ENCODE data around the gene PRM1.

The PRM1 gene, protein sequence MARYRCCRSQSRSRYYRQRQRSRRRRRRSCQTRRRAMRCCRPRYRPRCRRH

GRCh38 chr16:11280616-11281522 lies at the start of gene PRM1:
PRM1 (minus strand) TSS chr16:11281330; CDS start chr16:11281238, 92 bp downstream.
- no peak for DNase-seq (ENCODE audit: low spot score)

DNA sequence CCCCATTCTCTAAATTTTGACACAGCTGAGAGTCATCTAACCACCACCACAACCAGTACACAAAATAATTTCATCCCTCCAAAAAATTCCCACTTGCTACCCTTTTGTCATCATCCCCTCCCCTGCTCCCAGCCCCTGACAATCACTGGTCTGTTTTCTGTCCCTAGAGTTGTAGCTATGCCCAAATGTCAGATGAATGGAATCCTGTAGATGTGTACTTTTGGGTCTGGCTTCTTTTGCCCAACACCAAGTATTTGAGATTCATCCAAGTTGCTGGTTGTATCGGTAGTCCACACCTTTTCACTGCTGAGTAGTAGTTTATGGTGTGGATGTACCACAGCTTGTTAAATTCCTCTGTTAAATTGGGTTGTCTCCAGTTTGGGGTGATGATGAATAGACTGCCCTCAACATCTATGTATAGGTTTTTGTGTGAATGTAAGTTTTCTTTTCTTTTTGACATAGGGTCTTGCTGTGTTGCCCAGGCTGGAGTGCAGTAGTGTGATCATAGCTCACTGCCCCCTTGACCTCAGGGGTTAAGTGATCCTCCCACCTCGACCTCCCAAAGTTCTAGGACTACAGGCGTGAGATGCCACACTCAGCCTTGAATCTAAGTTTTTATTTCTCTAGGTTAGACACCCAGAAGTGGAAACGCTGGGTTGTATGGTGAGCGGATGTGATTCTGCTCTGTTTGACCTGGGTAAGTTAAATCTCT lies 49.6 kb upstream of the PRM1 start:
- DNase-seq (ENCODE audit: low spot score): no peak

GRCh38 chr16:11329891-11330290 lies 48.8 kb upstream of the PRM1 start:
- no peak for DNase-seq (ENCODE audit: low spot score)

DNA sequence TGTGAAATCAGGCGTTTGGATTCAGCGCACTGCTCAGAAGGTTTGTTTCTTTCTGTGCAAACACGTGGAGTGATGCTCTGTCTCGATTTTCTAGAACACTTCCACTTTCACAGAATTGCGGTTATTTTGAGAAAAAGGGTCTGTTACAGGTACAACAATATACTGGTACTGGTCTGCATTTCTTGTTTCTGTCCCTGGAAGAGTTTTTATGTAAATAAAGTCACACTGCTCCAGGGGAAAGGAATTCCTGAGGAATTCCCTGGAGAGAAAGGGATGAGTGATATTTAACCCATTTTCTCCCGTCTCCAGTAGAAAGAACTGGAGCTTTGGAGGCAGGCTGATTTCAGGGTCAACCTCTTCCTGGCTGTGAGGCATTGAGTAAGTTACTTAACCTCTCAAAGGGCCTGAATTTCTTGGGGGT lies 48.0 kb upstream of the PRM1 start:
- DNase-seq (ENCODE audit: low spot score): no peak

DNA sequence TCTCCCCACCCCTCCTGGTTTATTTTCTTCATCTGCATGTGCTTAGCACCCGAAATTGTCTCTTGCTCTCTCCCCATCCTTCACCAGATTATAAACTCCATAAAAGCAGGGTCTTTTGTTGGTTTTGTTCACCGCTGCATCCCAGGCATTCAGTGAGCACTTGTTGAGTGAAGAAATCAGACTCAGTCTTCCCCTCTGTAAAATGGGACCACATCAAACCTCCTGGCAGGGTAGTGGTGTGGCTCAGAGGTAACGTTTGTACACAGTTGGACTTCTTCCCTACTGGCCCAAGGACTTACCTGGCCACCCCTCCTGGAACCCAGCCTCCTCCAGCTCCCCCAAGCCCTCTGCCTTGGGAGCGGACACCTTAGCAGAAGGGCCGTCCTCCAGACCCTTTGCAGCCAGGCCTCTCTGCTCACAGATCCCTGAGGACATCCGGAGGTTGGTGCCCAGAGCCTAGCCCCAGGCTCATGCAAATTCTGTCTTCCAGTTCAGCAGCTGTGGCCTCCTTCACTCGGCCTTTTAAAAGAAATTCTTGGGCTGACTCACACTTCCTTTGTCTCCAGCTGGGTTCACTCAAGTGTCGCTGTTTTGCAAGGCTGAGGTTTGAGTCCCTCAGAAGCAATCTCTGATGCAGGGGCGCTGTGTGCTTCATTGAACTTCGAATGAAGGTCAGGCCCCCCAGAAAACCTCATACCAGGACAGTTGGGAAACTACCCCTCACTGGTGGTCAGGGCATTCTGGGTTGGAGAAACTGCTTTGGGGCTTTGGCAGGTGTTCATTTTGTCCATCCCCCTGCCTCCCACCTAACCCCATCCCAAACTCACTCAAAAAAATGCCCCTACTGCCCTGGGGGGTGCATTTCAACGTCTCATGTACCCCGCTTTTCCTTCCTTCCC lies 47.3 kb upstream of the PRM1 start:
- no peak for DNase-seq (ENCODE audit: low spot score)

DNA sequence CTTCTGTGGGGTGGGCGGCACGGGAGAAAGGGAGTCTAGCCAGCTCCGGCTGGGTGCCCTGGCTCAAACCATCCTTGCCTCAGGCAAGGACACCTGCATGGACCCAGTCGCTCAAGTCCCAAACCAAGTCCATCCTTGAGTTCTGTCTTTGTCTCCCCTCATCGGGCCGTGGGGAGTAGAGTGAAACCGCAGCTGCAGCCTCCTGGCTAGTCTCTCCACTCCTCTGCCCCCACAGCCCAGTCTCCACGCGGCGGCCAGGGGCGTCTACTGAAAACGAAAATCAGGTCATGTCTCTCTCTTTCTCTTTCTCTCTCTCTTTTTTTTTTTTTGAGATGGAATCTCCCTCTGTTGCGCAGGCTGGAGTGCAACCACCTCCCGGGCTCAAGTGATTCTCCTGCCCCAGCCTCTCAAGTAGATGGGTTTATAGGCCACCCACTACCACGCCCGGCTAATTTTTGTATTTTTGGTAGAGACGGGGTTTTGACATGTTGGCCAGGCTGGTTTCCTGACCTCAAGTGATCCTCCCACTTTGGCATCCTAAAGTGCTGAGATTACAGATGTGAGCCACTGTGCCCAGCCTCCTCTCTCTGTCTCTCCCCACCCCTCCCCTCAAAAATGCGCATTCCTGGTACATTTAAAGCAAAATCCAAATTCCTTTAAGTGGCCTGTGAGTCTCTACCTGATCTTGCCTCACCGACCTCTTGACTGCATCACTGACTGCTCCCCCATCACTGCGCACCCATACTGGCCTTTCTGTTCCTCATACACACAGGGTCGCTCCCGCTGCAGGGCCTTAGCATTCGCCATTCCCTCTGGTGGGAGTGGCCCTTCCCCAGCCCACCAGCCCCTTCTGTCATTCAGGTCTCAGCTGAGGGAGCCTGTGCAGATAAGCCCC lies 46.4 kb upstream of the PRM1 start:
- DNase-seq (ENCODE audit: low spot score): no peak

DNA sequence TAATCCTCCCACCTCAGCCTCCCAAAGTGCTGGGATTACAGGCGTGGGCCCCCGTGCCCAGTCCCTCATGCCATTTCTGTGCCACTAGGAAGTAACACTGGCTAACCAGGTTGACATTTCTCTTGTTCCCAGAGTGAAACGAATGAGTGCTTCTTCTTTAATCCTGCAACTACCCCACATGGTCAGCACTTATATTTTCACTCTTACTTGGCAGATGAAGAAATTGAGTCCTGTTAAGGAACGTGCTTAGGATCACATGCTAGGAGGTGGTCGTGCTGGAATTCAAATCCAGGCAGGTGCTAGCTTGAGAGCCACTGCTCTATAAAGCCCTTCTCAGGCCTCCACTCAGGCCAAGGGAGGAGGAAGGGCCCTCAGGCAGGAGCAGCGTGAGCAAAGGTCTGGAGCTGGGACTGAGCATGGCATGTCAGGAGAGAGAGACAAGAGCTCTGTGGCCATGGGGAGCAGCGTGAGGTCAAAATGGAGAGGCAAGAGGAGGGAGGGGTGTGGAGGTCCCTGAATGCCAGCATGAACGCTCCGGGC lies 45.7 kb upstream of the PRM1 start:
- DNase-seq (ENCODE audit: low spot score): no peak

- no peak for DNase-seq (ENCODE audit: low spot score)
Observed at GRCh38 chr16:11326084-11326736, 45.1 kb upstream of the PRM1 start.

DNA sequence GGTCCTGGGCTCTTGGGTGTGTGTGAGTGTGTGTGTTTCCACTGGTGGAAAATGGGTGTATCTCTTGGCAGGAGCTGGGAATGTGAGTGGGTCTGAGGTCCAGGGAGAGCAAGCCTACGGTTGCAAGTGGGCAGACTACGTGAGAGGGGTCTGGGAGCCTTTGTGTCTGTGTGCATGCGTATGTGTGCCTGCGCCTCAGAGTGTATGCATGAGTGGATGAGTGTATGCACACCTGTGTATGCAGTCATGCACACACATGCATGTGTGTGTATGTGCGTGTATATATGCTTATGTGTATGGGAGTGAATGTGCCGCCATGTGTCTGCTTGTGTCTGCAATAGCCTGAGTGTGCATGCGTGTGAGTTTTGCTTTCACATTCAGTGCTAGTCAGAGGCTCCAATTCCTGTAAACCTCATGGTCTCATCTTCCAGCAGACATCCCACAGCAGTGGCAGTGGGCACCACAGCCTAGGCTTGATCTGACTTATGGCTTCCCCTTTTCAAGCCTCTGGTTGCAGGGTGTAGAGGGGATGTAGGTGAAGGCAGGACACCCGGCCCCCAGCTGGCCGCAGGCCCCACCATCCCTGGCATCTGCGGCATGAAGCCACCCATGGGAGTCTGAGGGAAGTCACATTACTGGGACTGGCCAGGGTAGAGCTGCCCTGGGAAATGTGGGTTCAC lies 44.4 kb upstream of the PRM1 start:
- DNase-seq (ENCODE audit: low spot score): no peak

- DNase-seq (ENCODE audit: low spot score): no peak
Observed at GRCh38 chr16:11323551-11324336, 42.6 kb upstream of the PRM1 start.

DNA sequence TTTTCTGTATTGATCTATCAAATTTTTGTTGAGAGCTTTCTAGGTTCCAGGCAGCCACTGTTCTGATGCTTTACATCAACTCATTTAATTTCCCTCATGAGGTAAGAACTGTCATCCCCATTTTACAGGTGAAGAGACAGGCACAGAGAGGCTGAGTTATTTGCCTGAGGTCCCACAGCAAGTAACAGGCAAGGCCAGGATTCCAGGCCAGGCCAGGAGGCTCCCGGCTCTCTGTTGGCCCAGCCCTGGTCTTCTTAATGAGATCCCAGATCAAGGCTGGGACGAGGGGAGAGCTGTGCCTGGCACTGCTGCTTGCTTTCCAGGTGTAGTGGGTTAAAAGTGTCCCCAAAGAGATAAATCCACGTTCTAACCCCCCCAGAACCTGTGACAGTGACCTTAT lies 41.7 kb upstream of the PRM1 start:
- no peak for DNase-seq (ENCODE audit: low spot score)

DNA sequence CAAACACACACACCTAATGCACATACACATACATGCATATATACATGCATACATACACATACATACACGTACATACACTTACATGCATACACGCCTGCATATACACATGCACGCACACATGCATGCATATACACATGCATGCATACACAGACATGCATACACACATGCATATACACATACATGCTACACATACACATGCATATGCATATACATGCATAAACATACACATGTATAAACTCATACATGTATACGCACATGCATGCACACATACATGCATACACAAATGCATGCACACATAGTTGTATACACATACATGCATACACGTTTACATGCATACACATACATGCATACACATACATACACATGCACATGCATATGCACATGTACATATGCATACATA lies 40.5 kb upstream of the PRM1 start:
- DNase-seq (ENCODE audit: low spot score): no peak

DNA sequence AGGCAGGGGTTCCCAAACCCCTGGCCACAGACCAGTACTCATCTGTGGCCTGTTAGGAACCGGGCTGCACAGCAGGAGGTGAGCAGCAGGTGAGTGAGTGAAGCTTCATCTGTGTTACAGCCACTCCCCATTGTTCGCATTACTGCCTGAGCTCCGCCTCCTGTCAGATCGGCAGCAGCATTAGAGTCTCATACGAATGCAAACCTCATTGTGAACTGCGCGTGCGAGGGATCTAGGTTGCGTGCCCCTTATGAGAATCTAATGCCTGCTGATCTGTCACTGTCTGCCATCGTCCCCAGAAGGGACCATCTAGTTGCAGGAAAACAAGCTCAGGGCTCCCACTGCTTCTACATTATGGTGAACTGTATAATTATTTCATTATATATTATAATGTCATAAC lies 39.0 kb upstream of the PRM1 start:
- no peak for DNase-seq (ENCODE audit: low spot score)

- DNase-seq (ENCODE audit: low spot score): no peak
Observed at GRCh38 chr16:11319529-11320146, 38.5 kb upstream of the PRM1 start.

- DNase-seq (ENCODE audit: low spot score): no peak
Observed at GRCh38 chr16:11318817-11319216, 37.7 kb upstream of the PRM1 start.

DNA sequence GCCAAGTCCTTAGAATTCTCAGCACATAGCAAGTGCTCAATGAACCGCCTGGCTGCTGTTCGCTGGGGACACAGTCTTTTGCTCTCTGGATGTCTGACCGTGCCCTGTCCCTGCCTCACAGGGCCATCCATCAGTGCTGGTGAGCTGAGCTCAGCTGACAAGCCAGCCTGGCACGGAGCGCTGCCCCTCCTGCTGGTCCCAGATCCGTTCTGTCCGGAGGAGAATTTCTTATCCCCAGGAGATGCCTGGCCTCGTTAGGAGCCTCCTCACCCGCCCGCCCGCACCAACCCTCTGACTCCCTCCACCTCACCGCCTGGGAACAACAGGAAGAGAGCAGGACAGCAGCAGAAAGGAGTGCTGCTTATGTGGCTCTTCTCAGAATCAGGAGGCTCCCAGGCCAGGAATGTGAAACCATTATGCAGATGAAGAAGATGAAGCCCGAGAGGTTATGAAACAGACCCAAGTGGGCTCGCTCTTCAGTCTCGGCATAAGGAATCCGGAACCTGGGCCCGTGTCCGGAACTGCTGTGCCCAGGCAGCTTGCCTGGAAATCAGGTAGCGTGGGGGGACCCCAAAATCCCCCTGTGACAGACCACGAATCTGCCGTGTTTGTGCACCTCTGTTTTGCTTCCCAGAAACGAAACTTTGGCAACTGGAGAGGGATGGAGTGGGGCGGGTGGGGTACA lies 35.3 kb upstream of the PRM1 start:
- no peak for DNase-seq (ENCODE audit: low spot score)

- DNase-seq (ENCODE audit: low spot score): no peak
Observed at GRCh38 chr16:11315510-11315909, 34.4 kb upstream of the PRM1 start.
